Bronchial epithelial cell (primary cell): ENCODE measurements around the gene TNFSF11. TPM values are rescaled to one million over a fixed set of nuclear protein-coding genes. Genes with fewer than 3 reads are reported as not detected.

Experiments used
- DNase-seq: peaks from one replicate; pipeline ENCODE4 v3.0.0-alpha.2; 2010; ENCODE audit warnings: low read depth
- FAIRE-seq: peaks from 2 replicates; lab custom pipeline; 2011; peaks lifted over from hg19 to GRCh38; lab: Jason Lieb, UNC
- H3K27me3 ChIP-seq: 2 replicates; pipeline ENCODE4 v1.5.1; 2011; ENCODE audit warnings: low read length; ENCODE audit not compliant: control insufficient read depth, insufficient read depth
- H3K36me3 ChIP-seq: 2 replicates; pipeline ENCODE4 v1.5.1; 2011; ENCODE audit warnings: low read length; ENCODE audit not compliant: control insufficient read depth, insufficient read depth
- H3K4me3 ChIP-seq: 2 replicates; pipeline ENCODE4 v1.5.1; 2011; ENCODE audit warnings: mild to moderate bottlenecking, low read depth, low read length, control low read depth
- CTCF ChIP-seq: IDR thresholded peaks from 2 replicates; pipeline ENCODE4 v1.5.1; 2011; ENCODE audit warnings: mild to moderate bottlenecking, moderate library complexity, low read length, control low read depth, inconsistent platforms; ENCODE audit not compliant: insufficient read depth, severe bottlenecking
- total RNA-seq: library from RNA; depleted of rRNA; stranded (reverse); fragments of >200 nt; gene quantifications from 2 replicates; pipeline ENCODE4 v1.2.1, GENCODE V29; 2014

TNFSF11 gene
- total RNA-seq, 1 donor from 2014 or later, result under 0.01 TPM

GRCh38 chr13:42577538-42577937 is 3.6 kb downstream of the TNFSF11 start:
- TF ChIP-seq CTCF, result no peak
- Histone ChIP-seq H3K27me3 (peaks cover 14% of the 10 kb centered on the region), H3K36me3 (no peaks in the 10 kb centered on the region), H3K4me3 (no peak overlapping the region)
- FAIRE-seq (no peak), DNase-seq (no peak)

- no peak for FAIRE-seq
Observed at GRCh38 chr13:42580644-42581043, 6.7 kb downstream of the TNFSF11 start.

GRCh38 chr13:42581427-42581826 is 7.5 kb downstream of the TNFSF11 start:
- H3K27me3 ChIP-seq, result no peaks in the 10 kb centered on the region
- H3K36me3 ChIP-seq, result no peaks in the 10 kb centered on the region
- no peak overlapping the region for H3K4me3 ChIP-seq
- DNase-seq (no peak), FAIRE-seq (no peak)
- no peak for TF ChIP-seq CTCF

More at GRCh38 chr13:42580644-42581043, 6.7 kb downstream of the TNFSF11 start:
- no peak for TF ChIP-seq CTCF
- Histone ChIP-seq H3K36me3 (no peaks in the 10 kb centered on the region), H3K27me3 (peaks cover 6% of the 10 kb centered on the region), H3K4me3 (no peak overlapping the region)
- peak; percentile 60 for DNase-seq

DNA sequence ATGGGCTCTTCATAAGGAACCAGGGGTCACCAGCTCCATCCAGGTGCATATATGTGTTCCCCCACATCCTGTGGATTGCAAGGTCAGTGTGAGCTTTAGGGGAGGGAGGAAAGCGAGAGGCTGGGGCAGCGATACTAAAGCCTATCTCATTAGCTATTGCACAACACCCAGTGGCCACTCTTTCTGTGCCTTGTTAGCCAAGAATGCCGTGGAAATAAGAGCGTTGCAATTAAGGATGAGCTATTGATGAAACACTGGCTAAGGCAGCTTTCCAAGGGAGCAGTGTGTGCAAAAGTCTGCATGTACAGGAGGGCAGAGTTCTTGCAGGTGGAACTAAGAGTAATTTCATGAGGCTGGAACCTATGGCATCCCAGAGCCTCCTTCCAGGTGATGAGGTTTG is 17.6 kb downstream of the TNFSF11 start:
- Histone ChIP-seq H3K27me3 (peaks cover 1% of the 10 kb centered on the region), H3K36me3 (no peaks in the 10 kb centered on the region), H3K4me3 (no peak overlapping the region)
- no peak for TF ChIP-seq CTCF
- FAIRE-seq, result peak; percentile 76
- DNase-seq, result no peak

- no peak for FAIRE-seq
- Histone ChIP-seq H3K27me3 (peaks cover 1% of the 10 kb centered on the region), H3K4me3 (no peak overlapping the region), H3K36me3 (no peaks in the 10 kb centered on the region)
- no peak for DNase-seq
- no peak for TF ChIP-seq CTCF
Observed at GRCh38 chr13:42592915-42593900, 19.3 kb downstream of the TNFSF11 start.
